HG02678 (cell line): ENCODE results near the gene CCNI2.

ENCODE experiments used
- ATAC-seq: cut with Tn5 transposase; IDR thresholded peaks from one replicate; pipeline ENCODE4 v1.9.1; 2021; ENCODE audit warnings: mild to moderate bottlenecking, moderate library complexity; ENCODE audit not compliant: unreplicated experiment

The CCNI2 gene

GRCh38 chr5:132746954-132747615 is at the start of gene CCNI2:
Gene CCNI2 (plus strand): TSS chr5:132747426. CDS start chr5:132747496, 70 bp downstream.
- ATAC-seq: no peak

GRCh38 chr5:132704875-132705274 is 42.4 kb upstream of the CCNI2 start:
- ATAC-seq: no peak

GRCh38 chr5:132708645-132709044 is 38.6 kb upstream of the CCNI2 start:
- ATAC-seq: no peak

GRCh38 chr5:132714456-132715307 is 32.5 kb upstream of the CCNI2 start:
- no peak for ATAC-seq

GRCh38 chr5:132718544-132719312 is 28.5 kb upstream of the CCNI2 start:
- ATAC-seq: no peak

GRCh38 chr5:132725745-132726144 is 21.5 kb upstream of the CCNI2 start:
- ATAC-seq: no peak

- no peak for ATAC-seq
Measured at GRCh38 chr5:132729896-132730295, 17.3 kb upstream of the CCNI2 start.

GRCh38 chr5:132733499-132734148 is 13.6 kb upstream of the CCNI2 start:
- ATAC-seq: no peak

GRCh38 chr5:132734687-132735086 is 12.5 kb upstream of the CCNI2 start:
- no peak for ATAC-seq

- ATAC-seq: peak; percentile 89
Measured at GRCh38 chr5:132736853-132737833, 10.1 kb upstream of the CCNI2 start, which contains the start of gene KIF3A. Gene KIF3A (minus strand): TSS chr5:132737546. CDS start chr5:132737419, 127 bp downstream.

- no peak for ATAC-seq
Measured at GRCh38 chr5:132737982-132738681, 9.1 kb upstream of the CCNI2 start.

- ATAC-seq: no peak
Measured at GRCh38 chr5:132739232-132739631, 8.0 kb upstream of the CCNI2 start.

- no peak for ATAC-seq
Measured at GRCh38 chr5:132742158-132742557, 5.1 kb upstream of the CCNI2 start.

GRCh38 chr5:132742626-132743025 is 4.6 kb upstream of the CCNI2 start:
- ATAC-seq: no peak

- ATAC-seq: no peak
Measured at GRCh38 chr5:132744659-132745058, 2.6 kb upstream of the CCNI2 start.

GRCh38 chr5:132746592-132746953 is 653 bp upstream of the CCNI2 start:
- no peak for ATAC-seq

- ATAC-seq: no peak
Measured at GRCh38 chr5:132747616-132748440, 602 bp downstream of the CCNI2 start.

- no peak for ATAC-seq
Measured at GRCh38 chr5:132748522-132749000, 1.3 kb downstream of the CCNI2 start.
